NCI-H345 (cell line): ENCODE data around the gene TEX14.
"Not testable (repeated sequence)": the region's sequence is repeated elsewhere in the genome, so short reads cannot be mapped to it uniquely, and the experiment has no call there.

Experiments
- DNase-seq: peaks from one replicate; lab custom pipeline; 2025; lab: John Stamatoyannopoulos, UW

The TEX14 gene

DNA sequence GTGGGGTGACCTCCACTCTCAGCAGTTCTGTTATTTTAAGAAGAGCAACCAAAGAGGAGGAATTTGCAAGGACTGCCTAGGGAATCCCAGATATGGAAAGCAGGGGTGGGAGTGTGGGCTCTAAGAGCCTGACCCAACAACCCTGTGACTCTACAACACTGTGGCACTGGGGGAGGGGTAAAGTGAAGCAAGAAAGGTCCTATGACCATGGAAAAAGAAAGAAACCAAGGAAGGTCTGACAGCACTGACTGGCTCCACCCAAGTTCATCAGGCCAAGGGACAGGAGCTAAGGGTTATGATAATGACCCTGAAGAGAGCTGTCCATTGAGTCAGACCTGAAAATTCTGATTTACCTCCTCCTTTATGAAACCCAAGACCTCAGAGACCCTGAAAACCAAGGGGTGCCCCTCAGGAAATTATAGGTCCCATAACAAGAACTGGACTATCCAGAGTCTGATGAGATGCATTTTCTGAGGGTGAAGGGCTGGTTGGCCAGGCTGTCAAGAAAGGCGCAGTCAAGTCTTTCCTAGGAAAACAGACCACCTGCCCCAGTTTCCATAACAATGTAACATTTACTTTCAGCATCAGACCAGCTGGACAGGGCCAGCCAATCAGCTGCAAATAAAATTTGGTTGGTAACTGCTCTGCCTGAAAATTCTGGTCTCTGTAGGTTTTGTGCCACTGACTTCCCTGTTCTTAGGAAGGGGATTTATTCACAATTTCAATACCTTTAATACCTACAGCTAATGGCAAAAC lies 123.6 kb downstream of the TEX14 start:
- no peak for DNase-seq

DNA sequence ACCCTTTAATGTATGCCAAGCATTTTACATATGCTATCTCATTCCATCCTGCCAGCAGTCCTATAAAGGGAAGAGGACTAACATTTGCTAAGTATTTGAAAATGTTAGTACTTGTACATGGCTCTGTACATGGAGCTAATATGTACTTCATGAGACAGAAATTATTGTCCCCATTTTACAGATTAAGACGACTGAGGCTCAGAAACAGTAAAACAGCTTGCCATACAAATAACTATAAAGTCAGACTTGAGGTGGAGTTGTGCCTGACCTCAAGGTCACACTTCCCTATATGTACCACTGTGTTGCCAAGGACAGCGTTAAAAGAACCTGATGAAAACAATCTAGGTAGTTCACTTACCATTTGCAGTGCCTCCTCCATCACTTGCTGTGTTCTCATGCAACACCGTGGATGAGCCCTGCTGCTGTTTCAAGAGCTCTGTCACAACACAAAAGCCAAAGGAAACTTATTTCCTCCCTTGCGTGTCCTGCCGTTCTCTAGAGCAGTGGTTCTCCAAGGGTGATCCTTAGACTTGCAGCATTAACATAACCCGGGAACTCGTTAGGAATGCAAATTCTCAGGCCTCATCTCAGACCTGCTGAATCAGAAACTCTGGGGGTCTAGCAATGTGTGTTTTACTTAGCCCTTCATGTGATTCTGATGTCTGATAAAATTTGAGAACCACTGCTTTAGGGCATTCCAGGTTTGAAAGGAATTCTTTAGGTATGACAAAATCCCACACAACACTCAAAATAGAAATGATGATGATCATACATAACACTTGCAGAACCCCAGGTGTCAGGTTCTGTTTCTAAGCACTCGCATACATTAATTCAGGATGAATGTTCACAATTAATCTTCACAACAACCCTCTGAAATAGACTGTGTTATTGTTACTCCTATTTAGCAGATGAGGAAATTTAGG lies 126.2 kb downstream of the TEX14 start:
- no peak for DNase-seq

DNA sequence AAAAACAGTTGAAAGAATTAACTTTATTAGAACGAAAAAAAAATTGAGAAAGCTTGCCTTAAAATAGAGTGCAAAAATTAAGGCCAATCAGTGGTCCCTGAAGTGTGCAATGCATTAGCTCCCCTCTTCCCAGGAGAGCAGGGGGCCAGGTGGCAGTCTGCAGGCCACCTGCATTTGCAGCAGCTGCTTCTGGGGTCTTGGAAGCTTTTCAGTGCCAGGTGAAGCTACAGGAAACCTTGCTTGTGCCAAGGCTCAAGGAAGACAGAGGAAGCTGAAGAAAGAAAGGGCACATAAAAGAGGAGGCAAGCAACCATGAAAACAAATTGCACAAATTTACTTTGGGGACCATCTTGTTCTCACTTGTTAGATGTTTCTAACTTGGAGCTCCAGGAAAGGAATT lies 126.9 kb downstream of the TEX14 start:
- DNase-seq: no peak

DNA sequence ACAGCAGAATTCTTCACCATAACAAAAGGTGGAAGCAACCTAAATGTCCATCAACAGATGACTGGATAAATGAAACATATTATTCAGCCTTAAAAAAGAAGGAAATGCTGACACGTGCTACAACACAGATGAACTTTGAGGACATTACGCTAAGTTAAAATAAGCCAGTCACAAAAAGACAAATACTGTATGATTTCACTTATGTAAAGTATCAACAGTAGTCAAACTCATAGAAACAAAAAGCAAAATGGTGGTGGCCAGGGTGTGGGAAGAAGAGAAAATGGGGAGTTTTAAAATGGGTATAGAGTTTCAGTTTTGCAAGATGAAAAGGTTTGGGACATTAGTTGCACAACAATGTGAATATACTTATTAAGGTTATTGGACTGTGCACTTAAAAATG lies 127.6 kb downstream of the TEX14 start:
- no peak for DNase-seq

DNA sequence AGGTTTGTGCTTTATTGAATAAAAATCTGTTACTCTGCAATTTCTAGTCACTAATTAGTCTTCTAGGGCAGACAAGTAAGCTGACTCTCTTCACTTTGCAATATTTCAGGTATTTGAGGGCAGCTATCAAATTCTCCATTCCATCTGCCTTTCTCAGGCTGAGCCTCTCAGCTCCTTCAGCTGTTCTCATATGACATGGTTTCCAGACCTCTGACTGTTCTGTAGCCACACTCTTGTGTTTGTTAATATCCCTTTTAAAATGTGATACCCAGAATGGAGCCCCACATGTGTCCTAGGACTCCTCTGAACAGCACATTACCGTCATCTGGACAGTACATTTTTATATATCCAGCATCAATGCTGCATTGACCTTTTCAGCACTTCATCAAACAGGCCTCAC lies 131.3 kb downstream of the TEX14 start:
- DNase-seq: no peak

DNA sequence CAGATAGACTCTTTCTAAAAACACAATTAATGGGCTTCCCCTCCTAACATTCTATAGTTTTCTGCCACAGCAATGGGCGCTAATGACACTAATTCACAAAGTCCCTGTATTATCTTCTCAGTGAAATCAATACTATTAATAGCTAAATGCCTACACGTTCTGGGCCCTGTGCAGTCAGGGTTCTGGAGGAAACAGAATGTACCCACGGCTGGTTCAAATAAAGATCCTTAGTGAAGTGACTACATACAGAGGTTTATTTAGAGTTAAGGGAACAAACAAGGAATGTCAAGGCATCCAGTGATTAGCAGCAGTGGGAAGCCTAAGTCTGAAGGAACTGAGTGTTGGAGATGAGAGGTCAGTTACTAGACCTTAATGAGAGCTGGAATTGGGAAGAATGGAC lies 133.9 kb downstream of the TEX14 start:
- DNase-seq: no peak

DNA sequence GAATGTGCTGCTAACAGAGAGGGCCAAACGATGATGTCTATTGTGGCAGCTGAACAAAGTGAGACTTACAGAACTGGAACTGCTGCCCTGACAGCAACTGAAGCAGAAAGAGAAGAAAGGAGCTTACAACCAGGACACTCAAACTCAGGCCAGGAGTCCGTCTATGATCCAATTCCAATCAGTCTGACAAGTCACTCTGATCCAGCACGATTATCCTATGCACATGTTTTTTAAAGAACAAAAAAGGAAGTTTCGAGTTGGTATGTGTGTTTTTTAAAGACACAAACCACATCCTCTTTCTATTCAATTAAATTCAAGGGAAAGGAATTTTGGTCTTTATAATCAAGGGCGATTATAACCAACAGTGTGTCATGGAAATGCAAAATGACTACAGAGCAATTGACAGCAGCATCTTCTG lies 135.0 kb downstream of the TEX14 start:
- DNase-seq: no peak

DNA sequence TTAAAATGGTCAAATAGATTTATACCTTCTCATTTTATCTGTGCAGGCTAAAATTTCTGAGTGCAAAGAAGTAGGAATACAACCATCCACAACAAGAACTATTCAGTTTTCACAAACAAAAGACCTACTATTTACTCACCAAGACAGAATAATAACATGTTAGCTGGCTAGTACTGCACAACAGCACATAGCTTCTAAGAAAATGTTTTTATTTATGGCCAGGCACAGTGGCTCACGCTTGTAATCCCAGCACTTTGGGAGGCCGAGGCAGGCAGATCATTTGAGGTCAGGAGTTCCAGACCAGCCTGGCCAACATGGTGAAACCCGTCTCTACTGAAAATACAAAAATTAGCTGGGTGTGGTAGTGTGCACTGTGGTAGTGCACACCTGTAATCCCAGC lies 136.7 kb downstream of the TEX14 start:
- not testable (repeated sequence) for DNase-seq

DNA sequence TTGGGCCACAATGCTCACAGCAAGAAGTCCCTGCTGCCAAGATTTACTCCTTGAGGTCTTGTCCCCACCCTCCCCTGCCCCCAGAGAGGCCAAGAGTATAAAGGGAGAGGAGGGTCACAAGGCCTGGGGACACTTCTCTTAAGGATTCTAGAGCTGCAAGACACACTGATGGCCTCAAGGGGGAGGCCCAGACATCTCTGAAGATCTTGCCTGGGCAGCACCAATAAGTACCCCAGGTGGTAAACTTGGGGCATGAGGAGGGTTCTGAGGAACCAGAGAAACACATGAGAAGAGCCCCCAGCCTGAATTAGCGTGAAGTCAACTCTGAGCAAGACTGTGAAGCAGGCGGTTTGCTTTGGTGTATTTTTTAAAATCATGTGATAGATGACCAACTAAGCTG lies 150.6 kb downstream of the TEX14 start:
- DNase-seq: no peak

DNA sequence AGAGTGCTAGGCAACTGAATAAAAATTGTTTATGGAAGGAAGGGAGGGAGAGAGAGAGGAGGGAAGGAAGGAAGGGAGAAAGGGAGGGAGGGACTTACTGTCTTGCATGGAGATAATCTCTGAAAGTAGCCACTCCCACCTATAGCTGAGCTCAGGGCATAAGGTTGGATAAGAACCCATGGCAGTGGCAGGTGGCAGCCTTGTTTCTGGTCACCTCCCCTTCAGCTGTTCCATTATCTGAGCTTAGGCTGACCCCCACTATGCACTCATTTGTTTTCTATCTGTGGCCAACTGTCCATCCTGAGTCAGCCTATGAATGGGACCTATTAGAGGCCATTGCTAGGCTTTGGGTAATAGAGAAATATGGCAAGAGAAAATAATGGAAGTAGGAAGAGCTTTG lies 152.1 kb downstream of the TEX14 start:
- no peak for DNase-seq

DNA sequence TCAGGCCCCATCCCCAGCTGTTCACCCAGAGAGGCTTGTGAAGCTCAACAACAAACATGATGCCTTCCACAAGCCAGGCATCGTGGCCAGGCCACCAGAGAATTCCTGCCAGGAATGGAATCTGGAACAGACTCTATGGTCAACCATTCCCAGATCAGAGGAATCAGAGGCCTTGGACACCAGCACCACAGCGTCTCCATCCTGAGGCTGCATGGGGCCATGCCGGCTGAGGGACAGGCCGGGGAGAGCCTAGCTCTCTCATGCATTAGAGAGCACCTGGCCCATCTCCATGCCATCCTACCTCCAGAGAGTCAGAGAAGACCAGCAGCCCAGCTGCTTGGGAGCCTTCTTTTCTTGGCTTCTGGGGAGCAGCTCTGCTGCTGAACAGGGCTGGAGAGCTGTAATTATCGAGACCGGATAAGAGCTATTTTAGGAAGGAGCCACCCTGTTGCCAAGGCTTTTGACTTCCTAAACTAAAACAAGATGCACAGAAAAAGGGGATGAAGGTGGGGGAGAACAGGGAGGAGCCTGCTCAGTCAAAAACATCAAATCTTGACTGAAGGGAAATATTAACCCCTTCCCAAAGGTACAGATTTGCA lies 152.9 kb downstream of the TEX14 start:
- DNase-seq: no peak

DNA sequence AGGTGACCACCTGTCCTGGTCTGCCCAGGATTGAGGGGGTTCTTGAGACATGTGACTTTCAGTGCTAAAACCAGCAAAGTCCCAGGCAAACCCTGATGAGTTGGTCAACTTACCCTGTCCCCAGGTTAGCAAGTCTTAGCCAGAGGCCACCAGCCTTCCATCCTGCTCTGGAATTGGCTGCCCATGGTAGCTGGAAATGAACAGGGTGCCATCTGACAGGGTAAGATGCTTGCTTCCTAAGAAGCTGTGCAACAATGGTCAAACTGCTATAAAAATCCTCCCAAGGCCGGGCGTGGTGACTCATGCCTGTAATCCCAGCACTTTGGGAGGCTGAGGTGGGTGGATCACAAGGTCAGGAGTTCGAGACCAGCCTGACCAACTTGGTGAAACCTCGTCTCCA lies 154.6 kb downstream of the TEX14 start:
- DNase-seq: no peak

DNA sequence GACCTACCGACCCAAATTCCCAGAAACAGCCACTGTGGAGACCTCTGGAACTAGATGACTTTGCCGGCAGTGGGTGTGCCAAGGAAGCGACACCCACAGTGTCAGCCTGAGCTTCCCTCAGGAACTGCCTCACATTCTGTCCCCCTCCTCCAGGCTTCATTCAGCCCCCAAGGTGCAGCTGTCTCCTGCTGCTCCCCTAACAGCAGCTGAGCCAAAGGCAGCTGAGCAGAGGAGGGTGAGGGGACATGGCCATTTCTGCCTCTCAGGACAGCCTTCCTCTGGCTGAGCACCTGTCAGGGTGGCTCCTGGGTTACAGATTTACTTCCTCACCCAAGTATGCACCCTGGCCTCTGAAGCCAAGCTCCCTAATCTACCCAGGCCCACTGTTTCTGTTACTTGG lies 155.3 kb downstream of the TEX14 start:
- no peak for DNase-seq

DNA sequence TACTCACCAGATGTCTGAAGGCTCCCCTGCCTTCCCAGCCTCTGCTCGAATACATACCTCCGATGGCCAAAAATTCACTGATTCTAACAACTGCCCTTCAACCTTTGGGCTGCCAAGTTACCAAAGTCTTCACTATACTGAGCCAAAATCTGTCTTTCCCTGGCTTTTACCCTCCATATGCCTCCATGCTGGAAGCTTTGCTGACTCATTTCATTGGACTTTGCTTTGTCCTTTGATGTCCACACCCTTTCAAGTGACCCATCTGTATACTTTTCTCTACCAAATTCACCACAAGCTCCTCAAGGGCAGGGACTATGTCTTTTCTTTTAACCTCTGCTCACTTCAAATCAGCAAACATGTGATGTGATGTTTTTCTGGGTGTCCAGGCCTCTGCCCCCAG lies 156.4 kb downstream of the TEX14 start:
- DNase-seq: no peak

DNA sequence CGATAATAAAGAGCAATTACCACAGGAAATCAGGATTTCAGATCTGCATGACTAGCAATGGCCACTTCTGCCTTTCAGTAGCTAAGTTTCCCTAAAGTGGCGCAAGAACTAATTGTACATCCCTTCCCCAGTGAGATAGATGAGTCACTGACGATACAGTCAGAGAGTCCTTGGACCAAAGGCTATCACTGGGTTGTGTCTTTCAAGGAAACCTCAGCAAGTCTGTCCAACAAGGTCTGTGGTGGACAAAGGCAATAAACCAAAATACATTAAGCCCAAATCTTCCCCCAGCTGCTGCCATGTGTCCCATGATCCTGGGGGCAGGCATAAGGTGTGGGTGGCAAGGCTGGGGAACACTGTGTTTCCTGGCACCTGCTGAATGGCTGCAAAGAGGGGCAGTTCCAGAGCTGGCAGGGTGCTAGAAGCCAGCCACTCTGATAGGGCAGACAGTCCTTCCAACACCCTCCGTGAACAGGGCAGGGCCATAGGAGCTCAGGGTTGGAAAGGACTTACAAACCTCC lies 156.9 kb downstream of the TEX14 start:
- no peak for DNase-seq

DNA sequence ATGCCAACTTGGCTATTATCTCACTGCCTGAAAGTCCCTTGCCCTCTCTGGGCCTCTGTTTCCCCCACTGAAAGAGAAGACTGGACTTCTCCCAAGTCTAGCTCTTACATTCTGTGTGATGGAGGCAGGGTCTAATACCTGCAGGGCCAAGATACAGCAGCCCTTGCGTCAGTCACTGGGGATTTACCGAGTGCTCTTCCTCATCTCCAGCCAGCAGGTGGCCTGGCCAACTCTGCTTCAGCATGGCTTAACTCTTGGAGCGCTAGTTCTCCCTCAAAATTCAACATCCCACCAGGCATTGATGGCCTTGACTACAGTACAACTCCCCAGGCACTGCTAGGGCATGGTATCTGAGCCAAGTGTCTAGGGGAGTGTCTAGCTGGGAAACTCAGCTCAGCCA lies 157.5 kb downstream of the TEX14 start:
- no peak for DNase-seq

DNA sequence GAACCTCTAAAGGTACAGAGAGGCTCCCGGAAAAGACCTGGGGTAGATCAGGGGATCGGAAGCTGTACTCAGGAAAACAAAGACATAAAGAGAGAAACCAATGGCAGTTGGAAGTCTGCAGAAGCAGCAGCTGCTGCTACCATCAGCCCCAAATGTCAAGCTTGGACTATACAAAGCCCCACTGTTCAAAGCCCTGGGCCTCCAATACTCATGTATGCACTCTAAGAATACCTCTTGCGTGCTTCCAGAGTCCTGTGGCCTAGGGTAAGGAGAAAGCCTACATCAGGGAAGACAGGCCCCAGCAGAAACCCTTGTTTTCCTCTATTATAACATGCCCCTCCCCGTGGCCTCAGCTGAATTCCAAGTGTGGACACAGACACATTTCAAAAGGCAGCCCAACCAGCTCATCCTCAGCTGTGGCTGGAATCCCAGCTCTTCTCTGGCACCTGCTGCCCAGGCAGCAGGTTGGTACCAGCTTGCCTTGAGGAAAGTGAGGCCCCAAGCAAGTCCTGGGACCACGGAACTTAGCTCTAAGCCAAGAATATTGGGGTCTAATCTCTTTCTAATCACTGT lies 158.1 kb downstream of the TEX14 start:
- no peak for DNase-seq

DNA sequence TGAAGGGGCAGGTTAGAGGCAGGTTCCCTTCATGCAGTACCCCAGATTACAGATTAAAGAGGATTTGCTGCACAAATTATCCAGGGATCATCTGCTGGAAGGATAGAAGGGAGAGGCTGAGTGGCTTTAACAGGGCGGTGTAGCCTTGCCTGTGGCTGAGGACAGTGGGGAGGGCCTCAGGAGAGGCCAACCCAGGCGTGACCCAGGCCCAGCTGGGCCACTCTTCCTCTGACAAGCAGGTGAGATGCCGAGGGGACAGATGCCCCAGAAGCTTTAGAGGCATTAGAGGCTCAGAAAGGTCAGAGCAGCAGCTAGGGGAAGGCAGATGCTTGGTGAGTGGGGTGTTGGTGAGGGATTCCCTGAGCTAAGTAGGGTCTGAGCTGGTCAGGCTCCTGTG lies 159.3 kb downstream of the TEX14 start:
- no peak for DNase-seq

DNA sequence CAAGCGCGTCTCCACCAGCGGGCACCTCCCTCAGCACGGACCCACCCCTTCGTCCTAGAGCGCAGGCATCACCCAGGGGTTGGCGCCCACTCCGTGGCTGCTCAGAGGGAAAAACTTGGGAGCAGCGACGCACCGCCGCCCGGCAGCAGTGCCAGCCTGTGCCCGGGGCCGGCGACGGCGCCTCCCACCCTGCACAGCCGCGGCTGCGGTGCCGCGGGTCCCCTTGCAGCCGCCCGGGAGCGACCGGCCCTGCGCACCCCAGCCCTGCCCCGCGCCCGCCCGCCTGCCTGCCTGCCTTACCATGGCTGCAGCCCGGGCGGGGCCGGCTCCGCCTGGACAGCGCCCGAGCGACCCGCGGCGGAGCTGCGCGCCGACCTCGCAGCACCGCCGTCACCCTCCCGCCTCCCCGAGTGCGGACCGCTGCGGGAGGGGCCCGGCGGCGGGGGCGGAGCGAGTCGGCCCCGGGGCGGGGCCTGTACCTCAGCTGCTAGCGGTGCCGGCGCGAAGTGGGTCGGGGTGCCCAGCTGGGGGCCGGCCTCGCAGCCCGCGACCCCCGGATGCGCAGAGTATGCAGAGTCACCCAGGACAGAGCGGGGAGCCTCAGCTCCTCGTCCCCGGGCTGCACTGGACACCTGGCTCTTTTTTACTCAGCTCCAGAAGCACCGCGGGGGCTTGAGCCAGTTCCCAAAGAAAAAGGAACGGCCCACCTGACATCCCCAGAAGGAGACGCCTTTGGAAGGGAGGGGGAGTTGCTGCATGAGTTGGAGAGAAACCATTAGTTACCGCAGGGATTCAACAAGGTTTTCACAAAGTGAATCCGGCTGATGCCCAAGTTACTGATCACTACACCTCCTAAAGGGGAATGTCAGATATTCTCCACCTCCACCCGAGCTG lies 159.9 kb downstream of the TEX14 start:
- DNase-seq: peak; percentile 62

DNA sequence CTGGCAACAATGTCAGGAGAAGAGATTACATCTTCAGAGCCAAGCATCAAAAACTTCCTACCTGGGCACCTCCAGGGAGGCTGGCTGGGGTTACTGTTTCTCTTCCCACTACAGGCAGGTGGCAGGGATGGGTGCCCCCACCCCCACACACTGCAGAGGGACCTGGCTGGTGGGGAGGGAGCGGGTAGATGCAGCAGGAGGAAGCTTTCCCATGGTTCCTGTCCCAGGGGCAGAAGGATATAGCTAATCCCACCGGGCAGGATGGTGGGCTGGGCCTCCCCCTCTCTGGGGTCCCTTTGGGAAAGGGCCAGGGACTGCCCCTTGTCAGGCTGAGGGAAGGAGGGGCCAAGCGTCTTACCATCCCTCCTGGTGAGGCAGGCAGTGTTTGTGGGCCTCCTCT lies 160.7 kb downstream of the TEX14 start:
- DNase-seq: peak; percentile 20

DNA sequence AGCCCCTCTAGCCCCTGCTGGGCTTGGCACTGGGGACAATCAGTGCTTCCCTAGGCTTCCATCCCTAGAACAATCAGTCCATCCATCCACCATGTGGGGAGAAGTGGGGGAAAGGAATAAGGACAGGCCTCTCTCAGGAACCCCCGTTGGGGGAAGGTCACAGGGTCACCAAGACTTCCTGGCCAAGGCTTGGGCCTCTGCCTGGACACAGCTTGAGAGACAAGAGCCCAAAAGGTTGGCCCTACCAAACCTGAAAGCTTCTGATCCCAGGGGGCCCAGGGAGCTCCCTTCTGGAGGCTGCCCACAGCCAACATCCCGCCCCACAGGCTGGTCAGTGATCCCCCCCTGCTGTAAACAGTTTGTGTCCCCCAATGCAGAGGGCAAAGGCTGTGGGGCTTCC lies 161.2 kb downstream of the TEX14 start:
- no peak for DNase-seq
